Activated CD4-positive, alpha-beta T cell treated with anti-CD3 and anti-CD28 coated beads, Interleukin-2, amount 10 ng/mL, durations not matched to agents 24 days and 14 days (primary cell): ENCODE measurements around the gene TOMM20. TPM values are rescaled to one million over a fixed set of nuclear protein-coding genes. Genes with fewer than 3 reads are reported as not detected.

Experiments
- DNase-seq: peaks from one replicate; pipeline ENCODE4 v3.0.0; 2022
- H3K27ac Mint-ChIP-seq: one replicate; pipeline ENCODE4 v1.8.0; 2022; ENCODE audit warnings: mild to moderate bottlenecking, mixed read lengths
- H3K27me3 Mint-ChIP-seq: one replicate; pipeline ENCODE4 v1.8.0; 2022; ENCODE audit warnings: mixed read lengths
- H3K36me3 Mint-ChIP-seq: one replicate; pipeline ENCODE4 v1.8.0; 2022; ENCODE audit warnings: low read depth, mild to moderate bottlenecking, mixed read lengths
- H3K4me1 Mint-ChIP-seq: one replicate; pipeline ENCODE4 v1.8.0; 2021; ENCODE audit warnings: mixed read lengths
- H3K4me3 Mint-ChIP-seq: one replicate; pipeline ENCODE4 v1.8.0; 2022; ENCODE audit warnings: mild to moderate bottlenecking, moderate library complexity, mixed read lengths
- H3K9me3 Mint-ChIP-seq: one replicate; pipeline ENCODE4 v1.8.0; 2021; ENCODE audit warnings: mixed read lengths
- intact Hi-C: fragments of 100-400 bp; cut with micrococcal nuclease; formaldehyde crosslinking; loops from one replicate; pipeline ENCODE4 v1.15.1; 2023
- total RNA-seq: library from RNA; stranded (reverse); gene quantifications from 2 replicates; pipeline ENCODE4 v1.2.3, GENCODE V29; 2022

The TOMM20 gene
- total RNA-seq, 1 donor from 2014 or later = 140 TPM

GRCh38 chr1:235127732-235128455 lies 743 bp downstream of the TOMM20 start:
- intact Hi-C loops = loop anchor here (1.0 to 5.0 kb wide), 3 partner anchors 33 to 526 kb away; partner anchors contain the start of genes ARID4B, GGPS1 and RBM34
- Mint-ChIP-seq H3K9me3 (no peaks in the 10 kb centered on the region), H3K4me1 (peaks cover 33% of the 10 kb centered on the region), H3K27me3 (peaks cover 2% of the 10 kb centered on the region), H3K4me3 (peak overlapping the region; percentile 98), H3K27ac (peak overlapping the region; percentile 99), H3K36me3 (peaks cover 58% of the 10 kb centered on the region)
- DNase-seq = peak; percentile 75

GRCh38 chr1:235127203-235127602 lies 1.4 kb downstream of the TOMM20 start:
- Mint-ChIP-seq H3K36me3 (peaks cover 59% of the 10 kb centered on the region), H3K27ac (peak overlapping the region; percentile 99), H3K4me1 (peaks cover 39% of the 10 kb centered on the region), H3K27me3 (peaks cover 2% of the 10 kb centered on the region), H3K9me3 (no peaks in the 10 kb centered on the region), H3K4me3 (peak overlapping the region; percentile 98)
- intact Hi-C loops = loop anchor here (5.0 kb wide), 1 partner anchor 525 kb away; no protein-coding TSS in a partner anchor
- DNase-seq = no peak

GRCh38 chr1:235124665-235125064 lies 4.0 kb downstream of the TOMM20 start:
- H3K4me1 Mint-ChIP-seq = peaks cover 43% of the 10 kb centered on the region
- peaks cover 2% of the 10 kb centered on the region for H3K27me3 Mint-ChIP-seq
- no peaks in the 10 kb centered on the region for H3K9me3 Mint-ChIP-seq
- peak overlapping the region; percentile 83 for H3K27ac Mint-ChIP-seq
- peak overlapping the region; percentile 61 for H3K4me3 Mint-ChIP-seq
- H3K36me3 Mint-ChIP-seq = peaks cover 61% of the 10 kb centered on the region
- intact Hi-C loops = loop anchor here (2.0 to 5.0 kb wide), 2 partner anchors 20 to 522 kb away; no protein-coding TSS in a partner anchor
- DNase-seq = no peak

DNA sequence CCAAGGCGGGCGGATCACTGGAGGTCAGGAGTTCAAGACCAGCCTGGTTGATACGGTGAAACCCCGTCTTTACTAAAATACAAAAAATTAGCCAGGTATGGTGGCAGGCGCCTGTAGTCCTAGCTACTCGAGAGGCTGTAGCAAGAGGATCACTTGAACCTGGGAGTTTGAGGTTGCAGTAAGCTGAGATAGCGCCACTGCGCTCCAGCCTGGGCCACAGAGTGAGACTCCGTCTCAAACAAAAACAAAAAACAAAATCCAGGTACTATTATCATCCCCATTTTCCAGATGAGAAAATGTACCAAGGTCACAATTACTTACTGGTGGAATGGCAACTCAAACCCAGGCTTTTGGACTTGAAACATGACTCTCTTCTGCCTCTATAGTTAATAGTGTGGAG lies 4.5 kb downstream of the TOMM20 start:
- Mint-ChIP-seq H3K4me1 (peaks cover 43% of the 10 kb centered on the region), H3K27ac (peak overlapping the region; percentile 83), H3K4me3 (peak overlapping the region; percentile 61), H3K9me3 (no peaks in the 10 kb centered on the region), H3K36me3 (peaks cover 66% of the 10 kb centered on the region), H3K27me3 (peaks cover 2% of the 10 kb centered on the region)
- intact Hi-C loops = loop anchor here (2.0 kb wide), 1 partner anchor 19 kb away; no protein-coding TSS in a partner anchor
- no peak for DNase-seq

GRCh38 chr1:235122348-235122747 lies 6.3 kb downstream of the TOMM20 start:
- no peak for DNase-seq
- Mint-ChIP-seq H3K9me3 (no peaks in the 10 kb centered on the region), H3K27ac (peak overlapping the region; percentile 72), H3K4me1 (peaks cover 44% of the 10 kb centered on the region), H3K36me3 (peaks cover 69% of the 10 kb centered on the region), H3K27me3 (no peaks in the 10 kb centered on the region), H3K4me3 (peak overlapping the region; percentile 4)
- intact Hi-C loops = no loop called here

DNA sequence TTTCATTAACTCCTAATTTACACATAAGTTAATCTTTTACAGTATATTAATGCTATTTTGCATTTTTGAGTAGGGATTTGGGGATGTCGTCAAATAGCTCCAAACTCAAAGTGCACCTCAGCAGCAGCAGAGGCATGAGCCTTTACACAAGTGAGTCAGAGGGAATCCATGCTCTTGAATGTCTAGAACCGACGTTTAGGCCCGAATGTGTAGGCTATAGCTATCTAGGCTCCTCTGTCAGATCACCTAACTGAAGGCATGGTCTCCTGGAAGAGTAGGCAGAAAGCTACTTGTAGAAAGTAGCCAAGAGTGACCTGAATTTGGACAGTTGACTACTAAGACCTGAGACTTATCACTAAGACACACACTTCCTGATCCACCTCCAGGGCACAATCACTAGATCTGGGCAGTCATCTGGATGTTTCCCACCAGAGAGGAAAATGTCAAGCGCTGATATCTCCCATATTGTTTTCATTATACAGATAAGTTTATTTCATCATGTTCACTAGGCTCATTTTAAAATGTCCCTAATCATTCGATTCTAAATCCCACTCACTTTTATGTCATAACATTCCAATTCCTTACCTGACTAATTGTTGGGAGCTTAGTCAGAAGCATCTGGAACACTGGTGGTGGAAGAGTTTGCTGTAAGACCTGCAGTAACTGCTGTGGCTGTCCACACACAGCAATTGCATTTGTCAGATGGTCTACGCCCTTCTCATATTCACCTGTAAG lies 15.3 kb downstream of the TOMM20 start:
- no peak for DNase-seq
- H3K27ac Mint-ChIP-seq = no peak overlapping the region
- H3K4me1 Mint-ChIP-seq = peaks cover 12% of the 10 kb centered on the region
- intact Hi-C loops = no loop called here
- H3K36me3 Mint-ChIP-seq = peaks cover 73% of the 10 kb centered on the region
- H3K9me3 Mint-ChIP-seq = no peaks in the 10 kb centered on the region
- H3K27me3 Mint-ChIP-seq = no peaks in the 10 kb centered on the region
- no peak overlapping the region for H3K4me3 Mint-ChIP-seq

- Mint-ChIP-seq H3K4me1 (peaks cover 9% of the 10 kb centered on the region), H3K9me3 (no peaks in the 10 kb centered on the region), H3K27me3 (no peaks in the 10 kb centered on the region), H3K4me3 (no peak overlapping the region), H3K27ac (peak overlapping the region; percentile 46), H3K36me3 (peaks cover 69% of the 10 kb centered on the region)
- no peak for DNase-seq
- intact Hi-C loops = no loop called here
Measured at GRCh38 chr1:235112297-235113182, 16.1 kb downstream of the TOMM20 start.

DNA sequence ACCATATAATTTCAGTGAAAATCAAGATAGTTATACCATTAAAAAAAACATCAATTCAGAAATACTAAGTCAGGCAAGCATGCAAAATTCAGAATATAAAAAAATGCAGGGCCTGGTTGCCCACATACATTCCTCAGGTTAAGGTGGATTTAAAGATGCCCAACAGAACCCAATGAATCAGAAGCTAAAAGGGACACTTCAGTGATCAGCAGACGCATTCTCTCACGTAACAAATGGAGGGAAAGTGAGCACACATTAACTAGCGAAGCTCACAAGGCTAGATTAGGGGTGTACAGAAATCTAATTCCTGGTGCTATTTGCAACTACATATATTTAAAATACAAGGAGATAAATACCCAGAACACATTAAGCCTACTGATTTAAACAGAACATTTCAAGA lies 17.5 kb downstream of the TOMM20 start:
- intact Hi-C loops = no loop called here
- Mint-ChIP-seq H3K27me3 (no peaks in the 10 kb centered on the region), H3K27ac (no peak overlapping the region), H3K4me3 (no peak overlapping the region), H3K9me3 (no peaks in the 10 kb centered on the region), H3K4me1 (peaks cover 14% of the 10 kb centered on the region), H3K36me3 (peaks cover 70% of the 10 kb centered on the region)
- DNase-seq = no peak

DNA sequence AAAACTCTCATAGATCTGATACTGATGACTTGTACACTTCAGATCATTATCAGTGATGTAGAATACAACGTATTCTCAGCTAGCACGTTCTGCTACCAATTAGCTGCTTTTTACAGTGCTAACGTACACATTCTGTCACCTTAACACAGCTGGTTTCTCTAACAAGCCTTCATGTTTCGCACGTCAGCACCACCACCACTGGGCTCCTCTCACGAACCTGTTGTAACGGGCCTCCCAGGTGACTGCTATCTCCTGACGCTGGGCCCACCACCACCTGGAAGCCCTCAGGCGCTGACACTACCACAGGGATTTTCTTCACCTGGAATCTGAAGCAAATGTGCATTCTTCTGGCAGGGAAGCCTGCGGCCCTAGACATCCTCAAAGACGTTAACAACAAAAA lies 19.8 kb downstream of the TOMM20 start:
- no peak for DNase-seq
- Mint-ChIP-seq H3K27me3 (no peaks in the 10 kb centered on the region), H3K27ac (peak overlapping the region; percentile 26), H3K9me3 (no peaks in the 10 kb centered on the region), H3K36me3 (peaks cover 61% of the 10 kb centered on the region), H3K4me1 (peaks cover 25% of the 10 kb centered on the region), H3K4me3 (no peak overlapping the region)
- intact Hi-C loops = loop anchor here (10.0 kb wide), 2 partner anchors 136 to 396 kb away; partner anchors contain the start of gene B3GALNT2

DNA sequence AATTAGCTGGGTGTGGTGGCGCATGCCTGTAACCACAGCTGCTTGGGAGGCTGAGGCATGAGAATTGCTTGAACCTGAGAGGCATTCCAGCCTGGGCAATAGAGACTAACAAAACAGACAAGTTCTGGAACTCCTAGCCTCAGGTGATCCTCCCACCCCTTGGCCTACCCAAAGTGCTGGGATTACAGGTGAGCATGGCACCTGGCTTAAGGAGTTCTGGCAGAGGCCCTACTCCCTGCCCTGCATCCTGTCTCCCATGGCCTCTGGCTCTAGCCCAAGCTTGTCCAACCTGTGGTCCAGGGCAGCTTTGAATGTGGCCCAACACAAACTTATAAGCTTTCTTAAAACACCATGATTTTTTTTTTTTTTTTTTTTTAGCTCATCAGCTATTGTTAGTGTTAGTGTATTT lies 20.4 kb downstream of the TOMM20 start:
- Mint-ChIP-seq H3K36me3 (peaks cover 57% of the 10 kb centered on the region), H3K27me3 (no peaks in the 10 kb centered on the region), H3K4me1 (peaks cover 25% of the 10 kb centered on the region), H3K9me3 (no peaks in the 10 kb centered on the region), H3K4me3 (no peak overlapping the region), H3K27ac (no peak overlapping the region)
- DNase-seq = no peak
- intact Hi-C loops = loop anchor here (10.0 kb wide), 2 partner anchors 137 to 397 kb away; partner anchors contain the start of gene B3GALNT2

GRCh38 chr1:235107368-235108184 lies 21.1 kb downstream of the TOMM20 start:
- Mint-ChIP-seq H3K4me3 (no peak overlapping the region), H3K27me3 (no peaks in the 10 kb centered on the region), H3K4me1 (peaks cover 29% of the 10 kb centered on the region), H3K36me3 (peaks cover 51% of the 10 kb centered on the region), H3K9me3 (no peaks in the 10 kb centered on the region), H3K27ac (peak overlapping the region; percentile 35)
- no peak for DNase-seq
- intact Hi-C loops = loop anchor here (10.0 kb wide), 2 partner anchors 137 to 397 kb away; partner anchors contain the start of gene B3GALNT2

DNA sequence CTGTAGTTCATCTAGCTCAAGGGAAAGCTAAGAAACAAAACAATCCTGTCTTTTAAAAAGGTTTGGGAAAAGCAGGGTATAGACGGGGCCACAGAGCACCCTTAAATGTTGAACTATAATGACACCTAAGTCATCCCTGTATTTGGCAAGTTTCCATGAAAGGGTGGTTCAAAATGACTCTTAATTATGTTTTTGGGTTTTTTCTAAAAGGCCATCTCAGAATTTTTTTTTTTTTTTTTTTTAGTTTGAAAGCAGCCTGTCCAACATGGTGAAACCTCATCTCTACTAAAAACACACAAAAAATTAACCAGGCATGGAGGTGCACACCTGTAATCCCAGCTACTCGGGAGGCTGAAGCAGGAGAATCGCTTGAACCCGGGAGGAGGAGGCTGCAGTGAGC lies 22.2 kb downstream of the TOMM20 start:
- DNase-seq = no peak
- peaks cover 48% of the 10 kb centered on the region for H3K36me3 Mint-ChIP-seq
- H3K27ac Mint-ChIP-seq = peak overlapping the region; percentile 50
- no peak overlapping the region for H3K4me3 Mint-ChIP-seq
- no peaks in the 10 kb centered on the region for H3K27me3 Mint-ChIP-seq
- intact Hi-C loops = loop anchor here (10.0 kb wide), 2 partner anchors 138 to 398 kb away; partner anchors contain the start of gene B3GALNT2
- no peaks in the 10 kb centered on the region for H3K9me3 Mint-ChIP-seq
- peaks cover 34% of the 10 kb centered on the region for H3K4me1 Mint-ChIP-seq
